ENCODE measurements around the gene ODF2.

GRCh38 chr9:128415281-128415680 lies 40.5 kb upstream of the ODF2 start:
- TF ChIP-seq CTCF (IDR thresholded peaks at IDR 0.05): no peak
- no peak for TF ChIP-seq POLR2A (IDR thresholded peaks at IDR 0.05)

Measured in testis (tissue), 2 donors.